NCI-H510A treated with DMSO at 0.1 percent for 48 hours (cell line): ENCODE results near the gene TPX2.

ENCODE experiments used
- DNase-seq: peaks from one replicate; lab custom pipeline; 2025; lab: John Stamatoyannopoulos, UW

TPX2 gene

DNA sequence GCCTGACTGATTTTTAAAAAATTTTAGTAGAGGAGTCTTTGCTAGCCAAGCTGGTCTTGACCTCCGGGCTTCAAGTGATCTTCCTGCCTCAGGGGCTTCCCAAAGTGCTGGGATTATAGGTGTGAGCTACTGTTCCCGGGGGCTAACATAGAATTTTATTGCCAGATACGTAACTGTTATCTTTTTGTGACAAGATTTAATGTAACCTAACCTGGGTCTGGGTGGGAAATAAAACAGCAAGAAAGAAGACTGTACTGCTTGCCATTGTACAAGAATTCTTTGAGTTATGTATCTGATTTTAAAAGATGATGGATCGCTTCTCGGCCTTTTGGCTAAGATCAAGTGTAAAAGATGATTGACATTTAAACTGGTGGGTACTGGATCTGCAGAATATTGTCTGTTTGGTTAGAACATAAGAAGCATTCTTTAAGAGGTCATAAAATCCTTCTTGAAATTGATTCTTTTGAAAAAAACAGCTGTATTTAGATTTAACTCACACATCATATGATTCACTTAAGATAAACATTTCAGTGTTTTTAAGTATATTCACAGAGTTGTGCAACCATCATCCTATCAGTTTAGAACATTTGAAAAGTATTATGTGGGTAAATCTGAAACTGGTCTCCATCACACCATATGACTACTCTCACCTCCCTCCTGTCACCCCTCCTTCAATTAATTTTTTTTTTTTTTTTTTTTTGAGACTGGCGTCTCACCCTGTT, 21.6 kb downstream of the TPX2 start:
- DNase-seq = no peak

DNA sequence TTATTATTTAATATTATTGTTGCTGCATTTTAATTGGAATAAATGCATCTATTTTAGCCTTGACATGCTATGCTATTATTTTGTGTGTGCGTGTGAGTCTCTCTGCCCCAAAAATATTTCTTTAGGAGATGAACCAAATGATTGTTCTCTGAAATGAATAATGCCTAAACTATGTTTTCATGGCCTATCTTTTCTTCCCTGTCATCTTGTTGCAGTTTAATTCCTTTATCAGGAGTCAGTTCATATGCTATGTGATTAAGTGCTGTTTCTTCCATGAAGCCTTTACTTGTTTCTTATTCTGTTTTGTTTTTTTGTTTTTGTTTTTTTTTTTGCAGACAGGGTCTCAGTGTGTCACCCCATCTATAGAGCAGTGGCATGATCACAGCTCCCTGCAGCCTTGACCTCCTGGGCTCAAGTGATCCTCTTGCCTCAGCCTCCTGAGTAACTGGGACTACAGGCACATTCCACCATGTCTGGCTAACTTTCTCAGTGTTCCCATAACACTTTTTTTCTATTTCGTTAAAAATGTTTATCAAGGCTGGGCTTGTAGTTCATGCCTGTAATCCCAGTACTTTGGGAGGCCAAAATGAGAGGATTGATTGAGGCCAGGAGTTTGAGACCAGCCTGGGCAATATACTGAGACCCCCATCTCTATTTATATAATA, 25.7 kb downstream of the TPX2 start:
- no peak for DNase-seq

GRCh38 chr20:31767805-31768204, 28.7 kb downstream of the TPX2 start:
- no peak for DNase-seq

DNA sequence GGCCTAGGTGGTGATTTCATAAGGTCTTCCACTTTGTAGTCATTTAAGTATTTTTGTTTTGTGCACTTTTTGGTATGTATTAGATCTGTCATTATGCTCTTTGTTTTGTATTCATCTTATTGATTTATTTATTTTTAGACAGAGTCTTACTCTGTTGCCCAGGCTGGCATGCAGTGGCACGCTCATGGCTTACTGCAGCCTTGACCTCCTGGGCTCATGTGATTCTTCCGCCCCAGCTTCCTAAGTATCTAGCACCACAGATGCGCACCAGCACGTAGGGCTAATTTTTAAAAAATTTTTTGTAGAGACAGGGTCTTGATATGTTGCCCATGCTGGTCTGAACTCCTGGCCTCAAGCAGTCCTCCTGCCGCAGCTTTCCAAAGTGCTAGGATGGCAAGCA, 30.6 kb downstream of the TPX2 start:
- DNase-seq = no peak

GRCh38 chr20:31770243-31770642, 31.2 kb downstream of the TPX2 start:
- no peak for DNase-seq

DNA sequence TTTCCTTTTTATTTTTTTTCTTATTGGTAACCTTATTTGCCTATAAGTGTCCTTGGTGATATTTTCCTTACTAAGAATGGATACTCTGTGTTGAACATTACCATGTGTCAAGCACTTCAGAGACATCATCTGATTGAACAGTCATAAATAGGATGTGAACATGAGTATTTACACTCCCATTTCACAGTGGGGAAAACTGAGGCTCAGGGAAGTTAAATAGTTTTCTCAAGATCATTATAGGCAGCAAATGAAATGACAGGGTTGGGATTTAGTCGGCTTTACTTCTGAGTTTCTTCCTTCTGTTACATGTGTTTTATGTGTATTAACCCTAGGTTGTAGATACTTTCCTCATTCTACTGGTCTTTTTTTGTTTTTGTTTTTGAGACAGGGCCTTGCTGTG, 35.3 kb downstream of the TPX2 start:
- no peak for DNase-seq

DNA sequence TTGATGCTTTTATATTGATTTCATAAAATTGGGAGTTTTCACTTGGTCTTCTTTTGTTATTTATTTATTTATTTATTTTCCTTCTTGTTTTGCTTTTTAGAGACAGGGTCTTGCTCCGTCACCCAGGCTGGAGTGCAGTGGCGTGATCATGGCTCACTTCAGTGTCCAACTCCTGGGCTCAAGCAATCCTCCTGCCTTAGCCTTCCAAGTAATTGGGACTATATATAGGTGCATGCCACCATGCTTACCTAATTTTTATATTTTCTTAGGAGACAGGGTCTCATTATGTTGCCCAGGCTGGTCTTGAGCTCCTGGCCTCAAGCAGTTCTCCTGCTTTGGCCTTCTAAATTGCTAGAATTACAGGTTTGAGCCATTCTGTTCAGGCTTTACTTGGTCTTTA, 41.7 kb downstream of the TPX2 start:
- no peak for DNase-seq

GRCh38 chr20:31781945-31782344, 42.9 kb downstream of the TPX2 start:
- DNase-seq = no peak

GRCh38 chr20:31784354-31785044, 45.4 kb downstream of the TPX2 start:
- DNase-seq = no peak

- no peak for DNase-seq
These were observed 46.0 kb downstream of the TPX2 start for GRCh38 chr20:31785089-31785488.

- no peak for DNase-seq
These were observed 49.5 kb downstream of the TPX2 start for GRCh38 chr20:31788578-31788977.

DNA sequence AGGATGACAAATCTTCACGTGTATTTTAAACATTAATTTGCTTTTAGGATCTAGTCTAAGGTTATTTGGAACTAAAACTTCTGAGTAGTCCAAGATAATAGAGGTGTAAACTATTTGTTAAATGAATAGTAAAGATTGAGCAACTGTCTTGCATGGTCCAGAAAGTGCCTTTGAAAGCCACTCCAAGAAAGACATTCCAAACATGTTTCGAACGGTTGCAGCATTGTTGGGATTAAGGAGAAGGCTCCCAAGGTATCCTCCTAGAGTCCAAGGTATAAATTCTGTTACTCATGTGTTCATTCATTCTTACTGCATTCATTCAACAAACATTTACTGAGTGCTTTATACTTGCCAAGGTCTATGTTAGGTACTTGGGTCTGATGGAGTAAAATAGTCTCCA, 51.3 kb downstream of the TPX2 start:
- no peak for DNase-seq

DNA sequence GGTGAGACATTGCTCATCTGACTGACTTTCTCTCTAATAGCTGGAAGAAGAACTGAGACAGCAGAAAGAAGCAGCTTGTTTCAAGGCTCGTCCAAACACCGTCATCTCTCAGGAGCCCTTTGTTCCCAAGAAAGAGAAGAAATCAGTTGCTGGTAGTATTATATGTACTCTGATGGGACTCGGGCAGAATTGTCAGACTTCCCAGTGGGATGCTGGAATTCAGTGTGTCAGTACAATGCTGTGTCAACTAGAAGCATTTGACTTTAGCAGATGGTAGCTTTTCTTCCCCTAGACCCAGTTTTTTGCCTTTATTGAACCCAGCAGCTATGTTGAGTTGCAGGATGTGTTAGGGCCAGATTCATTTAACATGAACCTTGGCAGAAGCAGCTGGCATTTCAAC, 58.3 kb downstream of the TPX2 start:
- DNase-seq = no peak

DNA sequence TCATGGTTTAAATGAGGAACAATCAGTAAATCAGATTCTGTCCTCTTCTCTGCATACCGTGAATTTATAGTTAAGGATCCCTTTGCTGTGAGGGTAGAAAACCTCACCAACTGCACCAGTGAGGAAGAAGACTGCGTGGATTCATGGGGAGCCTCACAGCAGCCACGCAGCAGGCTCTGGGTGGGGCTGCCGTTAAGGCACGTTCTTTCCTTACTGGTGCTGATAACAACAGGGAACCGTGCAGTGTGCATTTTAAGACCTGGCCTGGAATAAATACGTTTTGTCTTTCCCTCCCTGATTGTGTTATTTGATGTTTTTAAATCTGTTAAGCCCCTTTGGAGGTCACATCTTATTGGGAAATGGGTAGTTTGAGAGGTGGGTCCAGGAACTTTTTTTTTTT, 62.4 kb downstream of the TPX2 start:
- no peak for DNase-seq

DNA sequence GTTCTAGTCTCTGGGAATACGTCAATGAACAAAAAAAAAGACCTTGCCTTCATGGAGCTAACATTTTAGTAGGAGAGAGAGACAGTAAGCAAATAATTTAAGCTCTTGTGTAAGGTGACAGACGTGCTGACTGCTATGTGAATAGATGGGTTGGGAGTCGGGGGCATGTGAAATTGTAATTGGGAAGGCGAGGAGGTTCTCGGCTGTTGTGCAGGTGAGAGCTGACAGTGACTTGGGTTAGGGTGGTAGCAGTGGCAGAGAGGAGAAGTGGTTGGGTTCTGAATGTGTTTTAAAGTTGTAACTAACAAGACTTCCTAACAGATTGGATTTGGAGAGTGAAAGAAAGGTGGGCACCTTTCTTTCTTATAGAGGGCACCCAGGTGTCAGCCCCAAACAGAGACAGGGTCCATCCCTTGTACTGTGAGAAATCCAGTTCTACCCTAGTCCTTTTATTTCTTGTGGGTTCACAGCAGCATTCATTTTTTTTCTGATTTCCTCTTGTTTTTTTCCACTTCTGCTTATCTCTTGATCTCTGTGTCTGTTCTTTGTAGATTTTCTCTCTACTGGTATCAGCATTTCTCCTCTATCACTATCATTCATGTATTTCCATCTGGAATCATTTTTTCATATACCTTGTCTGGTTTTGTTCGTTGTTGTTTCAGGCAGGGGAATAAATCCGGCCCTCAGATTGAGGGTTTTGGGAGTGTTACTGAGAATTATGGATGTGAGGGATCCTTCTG, 64.6 kb downstream of the TPX2 start:
- DNase-seq = no peak

- DNase-seq = no peak
These were observed 67.7 kb downstream of the TPX2 start for GRCh38 chr20:31806564-31807355.

DNA sequence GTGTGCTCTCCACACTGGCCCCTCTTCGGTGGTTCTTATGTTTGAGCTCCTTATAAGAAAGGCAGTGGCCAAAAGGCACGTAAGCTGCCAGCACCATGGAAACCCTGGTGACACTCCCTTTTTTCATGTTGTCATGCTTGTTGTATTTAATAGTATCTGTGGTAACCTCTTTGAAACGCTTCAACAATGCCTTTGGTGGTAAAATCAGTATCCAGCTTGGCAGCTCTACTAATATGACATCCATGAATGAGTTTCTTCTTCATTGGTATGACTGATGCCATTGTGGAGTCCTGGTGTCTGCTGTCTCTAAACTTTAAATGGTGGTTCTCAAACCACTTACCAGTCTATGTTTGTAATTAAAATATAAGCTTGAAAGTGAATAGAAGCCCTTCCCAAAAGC, 69.4 kb downstream of the TPX2 start:
- no peak for DNase-seq

DNA sequence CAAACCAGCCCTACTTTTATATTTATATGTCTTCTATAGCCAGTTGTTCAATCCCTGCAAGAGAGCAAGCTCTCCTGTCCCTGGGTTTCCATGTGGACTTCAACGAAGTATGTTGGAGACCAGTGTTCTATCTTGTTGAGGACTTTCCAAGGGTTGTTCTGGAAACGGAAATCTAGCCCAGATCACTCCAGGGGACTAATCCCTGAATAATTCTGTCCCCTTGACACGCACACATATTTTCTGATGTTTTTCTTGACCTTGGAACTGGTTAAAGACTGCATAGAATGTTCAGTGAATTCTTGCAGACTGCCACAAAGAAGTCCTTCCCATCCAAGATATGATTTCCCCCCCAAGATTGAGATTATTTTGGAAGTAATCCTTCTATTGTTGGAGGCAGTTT, 70.6 kb downstream of the TPX2 start:
- DNase-seq = no peak

- DNase-seq = no peak
These were observed 72.1 kb downstream of the TPX2 start for GRCh38 chr20:31811198-31811597.

DNA sequence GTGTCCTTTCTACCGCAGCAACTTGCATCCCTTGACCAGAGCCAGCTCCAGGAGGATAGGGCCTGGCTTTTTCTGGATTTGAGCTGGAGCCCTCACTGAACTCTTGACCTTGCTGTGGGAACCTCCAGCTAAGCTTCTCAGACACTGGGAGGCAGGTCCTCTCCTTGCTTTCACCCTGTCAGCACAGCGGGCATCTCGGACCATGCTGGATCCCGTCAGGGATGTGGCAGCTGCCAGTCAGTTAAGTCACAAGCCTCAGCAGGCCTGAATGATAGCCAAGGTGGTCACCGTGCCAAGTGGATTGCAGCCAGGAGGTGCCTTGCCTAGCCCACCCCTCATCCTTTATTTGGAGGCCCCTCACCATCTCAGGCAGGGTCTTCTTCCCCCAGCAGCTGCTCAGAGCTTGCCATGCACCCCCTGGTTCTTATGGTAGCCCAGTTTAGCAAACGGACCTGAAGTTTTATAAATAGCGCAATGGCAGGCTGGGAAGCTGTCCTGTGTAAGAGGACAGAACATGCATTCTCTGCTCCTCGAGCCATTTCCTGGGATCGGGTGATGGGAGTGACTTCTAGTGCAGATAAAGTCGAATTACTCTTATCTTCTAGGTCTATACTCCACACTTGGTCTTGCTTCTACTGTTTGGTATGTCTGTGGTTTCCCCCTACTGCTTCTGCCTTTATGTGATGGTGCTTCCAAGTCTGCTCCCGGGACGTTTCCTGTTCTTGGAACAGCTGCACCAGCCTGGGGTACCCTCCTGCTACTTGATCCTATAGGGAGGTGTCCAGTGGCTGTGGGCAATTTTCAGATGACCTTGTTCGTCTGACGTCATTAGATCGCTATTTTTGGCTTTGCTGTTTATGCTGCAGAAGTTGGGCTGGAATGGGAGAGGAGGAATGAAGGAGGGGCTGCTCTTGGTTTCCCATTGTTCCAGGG, 73.0 kb downstream of the TPX2 start:
- DNase-seq = no peak

DNA sequence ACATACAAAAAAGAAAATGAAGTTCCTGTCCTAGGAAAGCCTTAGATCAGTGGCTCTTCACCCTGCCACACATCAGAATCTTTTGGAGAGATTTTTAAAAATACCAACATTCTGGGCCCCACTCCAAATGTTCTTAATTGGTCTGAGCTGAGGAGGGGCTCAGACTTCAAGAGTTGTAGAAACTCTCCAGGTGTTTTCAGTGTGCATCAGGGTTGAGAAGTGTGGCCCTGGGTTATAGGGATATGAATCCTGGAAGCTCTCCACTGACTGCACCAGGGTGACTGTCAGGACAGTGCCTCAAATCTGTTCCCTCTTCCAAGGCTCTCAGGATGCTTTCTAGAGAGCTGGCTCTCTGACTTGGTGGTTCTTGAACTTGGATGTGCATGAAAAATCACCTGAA, 74.5 kb downstream of the TPX2 start:
- DNase-seq = no peak
